Panc1 (cell line): ENCODE data around the gene NPLOC4.

Experiments used
- POLR2AphosphoS5 ChIP-seq: IDR thresholded peaks from 2 replicates; pipeline ENCODE4 v1.6.1; 2012; ENCODE audit warnings: mild to moderate bottlenecking, low read depth, low read length, moderate library complexity
- SIN3A ChIP-seq: IDR thresholded peaks from 2 replicates; pipeline ENCODE4 v1.6.1; 2012; ENCODE audit warnings: low read depth, mild to moderate bottlenecking, low read length, moderate library complexity, borderline replicate concordance; ENCODE audit not compliant: insufficient read depth
- TCF7L2 ChIP-seq: IDR thresholded peaks from 2 replicates; pipeline ENCODE4 v1.6.1; 2011; ENCODE audit warnings: mild to moderate bottlenecking, low read depth, low read length, inconsistent platforms
- TF ChIP-seq, protein P1 (sequence below): fragments of 450-650 bp; IDR thresholded peaks from 2 replicates; pipeline ENCODE4 v1.5.1; 2017; ENCODE audit warnings: mild to moderate bottlenecking

DNA sequence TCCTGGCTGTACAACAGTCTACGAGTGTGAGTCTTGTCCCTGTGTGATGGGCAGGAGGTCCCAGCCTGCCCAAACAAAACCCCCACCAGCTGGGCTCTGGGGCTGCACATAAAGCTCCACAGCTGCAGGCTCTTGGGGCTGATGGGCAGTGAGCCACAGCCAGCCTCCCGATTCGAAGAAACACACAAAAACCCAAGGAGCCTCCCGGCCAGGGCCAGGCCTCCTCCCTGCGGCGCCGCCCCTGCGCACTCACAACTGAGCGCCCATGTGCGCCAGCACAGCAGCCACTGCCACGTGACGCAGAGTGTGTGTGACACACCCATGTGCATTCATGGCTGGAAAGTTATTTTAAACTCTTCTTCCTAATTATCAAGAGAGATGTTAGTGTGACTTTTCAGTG is 54.2 kb downstream of the NPLOC4 start:
- TF ChIP-seq, protein P1, sequence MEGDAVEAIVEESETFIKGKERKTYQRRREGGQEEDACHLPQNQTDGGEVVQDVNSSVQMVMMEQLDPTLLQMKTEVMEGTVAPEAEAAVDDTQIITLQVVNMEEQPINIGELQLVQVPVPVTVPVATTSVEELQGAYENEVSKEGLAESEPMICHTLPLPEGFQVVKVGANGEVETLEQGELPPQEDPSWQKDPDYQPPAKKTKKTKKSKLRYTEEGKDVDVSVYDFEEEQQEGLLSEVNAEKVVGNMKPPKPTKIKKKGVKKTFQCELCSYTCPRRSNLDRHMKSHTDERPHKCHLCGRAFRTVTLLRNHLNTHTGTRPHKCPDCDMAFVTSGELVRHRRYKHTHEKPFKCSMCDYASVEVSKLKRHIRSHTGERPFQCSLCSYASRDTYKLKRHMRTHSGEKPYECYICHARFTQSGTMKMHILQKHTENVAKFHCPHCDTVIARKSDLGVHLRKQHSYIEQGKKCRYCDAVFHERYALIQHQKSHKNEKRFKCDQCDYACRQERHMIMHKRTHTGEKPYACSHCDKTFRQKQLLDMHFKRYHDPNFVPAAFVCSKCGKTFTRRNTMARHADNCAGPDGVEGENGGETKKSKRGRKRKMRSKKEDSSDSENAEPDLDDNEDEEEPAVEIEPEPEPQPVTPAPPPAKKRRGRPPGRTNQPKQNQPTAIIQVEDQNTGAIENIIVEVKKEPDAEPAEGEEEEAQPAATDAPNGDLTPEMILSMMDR, result no peak
- no peak for TF ChIP-seq POLR2AphosphoS5
- no peak for TF ChIP-seq SIN3A
- TF ChIP-seq TCF7L2, result no peak
